WERI-Rb-1 (cell line): ENCODE results near the gene FGF23.

ENCODE experiments used
- DNase-seq: peaks from one replicate; pipeline ENCODE4 v3.0.0-alpha.2; 2020
- H3K27ac ChIP-seq: fragments of 250-450 bp; sonication (Bioruptor Pico); 2 replicates; pipeline ENCODE4 v1.5.1; 2020; ENCODE audit warnings: mild to moderate bottlenecking, moderate library complexity
- H3K27me3 ChIP-seq: fragments of 250-450 bp; sonication (Bioruptor Pico); 2 replicates; pipeline ENCODE4 v1.5.1; 2021; ENCODE audit warnings: mild to moderate bottlenecking, low read depth, moderate library complexity; ENCODE audit not compliant: insufficient read depth, severe bottlenecking
- H3K36me3 ChIP-seq: fragments of 250-450 bp; sonication (Bioruptor Pico); 2 replicates; pipeline ENCODE4 v1.5.1; 2020; ENCODE audit warnings: mild to moderate bottlenecking, moderate library complexity
- H3K4me3 ChIP-seq: 2 replicates; pipeline ENCODE4 v1.5.1; 2011; ENCODE audit warnings: low read depth, mild to moderate bottlenecking, control low read depth, low read length
- H3K9me3 ChIP-seq: fragments of 250-450 bp; sonication (Bioruptor Pico); 2 replicates; pipeline ENCODE4 v1.5.1; 2021; ENCODE audit warnings: mild to moderate bottlenecking, moderate library complexity; ENCODE audit not compliant: severe bottlenecking
- TF ChIP-seq, protein P1 (sequence below): IDR thresholded peaks from 2 replicates; pipeline ENCODE4 v1.5.1; 2011; ENCODE audit warnings: low read depth, mild to moderate bottlenecking, control low read depth, inconsistent platforms, low read length

Gene FGF23

DNA sequence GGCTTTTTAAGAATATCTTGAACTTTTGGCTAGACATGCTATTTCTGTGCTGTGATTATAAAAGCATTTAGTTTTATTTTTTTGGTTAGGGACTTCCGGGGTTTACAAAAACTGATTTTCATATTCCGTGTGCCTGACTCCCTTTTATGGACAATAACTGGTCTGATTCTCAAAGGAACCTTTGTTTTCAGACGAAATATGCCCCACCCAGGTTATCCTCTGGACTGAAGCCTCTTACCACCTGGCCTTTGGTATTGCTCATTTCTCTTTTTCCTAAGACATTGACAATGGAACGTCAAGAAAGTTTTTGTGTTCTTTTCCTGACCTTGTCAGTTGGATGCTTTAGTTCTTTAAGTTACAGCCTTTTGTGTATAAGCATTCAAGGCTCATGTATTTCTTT is 47.7 kb downstream of the FGF23 start:
- TF ChIP-seq, protein P1, sequence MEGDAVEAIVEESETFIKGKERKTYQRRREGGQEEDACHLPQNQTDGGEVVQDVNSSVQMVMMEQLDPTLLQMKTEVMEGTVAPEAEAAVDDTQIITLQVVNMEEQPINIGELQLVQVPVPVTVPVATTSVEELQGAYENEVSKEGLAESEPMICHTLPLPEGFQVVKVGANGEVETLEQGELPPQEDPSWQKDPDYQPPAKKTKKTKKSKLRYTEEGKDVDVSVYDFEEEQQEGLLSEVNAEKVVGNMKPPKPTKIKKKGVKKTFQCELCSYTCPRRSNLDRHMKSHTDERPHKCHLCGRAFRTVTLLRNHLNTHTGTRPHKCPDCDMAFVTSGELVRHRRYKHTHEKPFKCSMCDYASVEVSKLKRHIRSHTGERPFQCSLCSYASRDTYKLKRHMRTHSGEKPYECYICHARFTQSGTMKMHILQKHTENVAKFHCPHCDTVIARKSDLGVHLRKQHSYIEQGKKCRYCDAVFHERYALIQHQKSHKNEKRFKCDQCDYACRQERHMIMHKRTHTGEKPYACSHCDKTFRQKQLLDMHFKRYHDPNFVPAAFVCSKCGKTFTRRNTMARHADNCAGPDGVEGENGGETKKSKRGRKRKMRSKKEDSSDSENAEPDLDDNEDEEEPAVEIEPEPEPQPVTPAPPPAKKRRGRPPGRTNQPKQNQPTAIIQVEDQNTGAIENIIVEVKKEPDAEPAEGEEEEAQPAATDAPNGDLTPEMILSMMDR, result no peak
- Histone ChIP-seq H3K9me3 (peaks cover 3% of the 10 kb centered on the region), H3K27me3 (no peaks in the 10 kb centered on the region), H3K4me3 (no peak overlapping the region), H3K36me3 (peaks cover 75% of the 10 kb centered on the region), H3K27ac (peak overlapping the region; percentile 44)
- DNase-seq, result no peak

DNA sequence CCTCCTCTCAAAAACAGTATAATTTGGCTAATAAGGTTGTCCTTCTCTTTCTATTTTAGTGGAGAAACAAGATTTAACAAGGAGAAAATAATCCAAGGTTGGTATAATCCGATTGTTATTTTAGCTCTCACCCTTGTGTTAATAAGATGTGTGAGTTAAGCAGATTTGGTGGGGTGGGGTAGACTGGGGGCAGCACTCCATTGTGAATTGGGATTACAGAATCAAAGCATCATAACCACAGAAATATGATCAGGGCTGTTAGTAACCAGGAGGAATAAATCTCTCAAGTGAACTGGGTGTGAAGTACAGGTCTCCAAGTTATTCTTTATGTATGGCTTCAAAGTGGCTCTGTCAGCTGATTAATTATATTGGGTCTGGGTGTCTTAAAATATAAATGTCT is 48.3 kb downstream of the FGF23 start:
- Histone ChIP-seq H3K27ac (peak overlapping the region; percentile 21), H3K9me3 (peaks cover 3% of the 10 kb centered on the region), H3K36me3 (peaks cover 68% of the 10 kb centered on the region), H3K27me3 (no peaks in the 10 kb centered on the region), H3K4me3 (no peak overlapping the region)
- TF ChIP-seq, protein P1, result no peak
- DNase-seq, result peak; percentile 33

DNA sequence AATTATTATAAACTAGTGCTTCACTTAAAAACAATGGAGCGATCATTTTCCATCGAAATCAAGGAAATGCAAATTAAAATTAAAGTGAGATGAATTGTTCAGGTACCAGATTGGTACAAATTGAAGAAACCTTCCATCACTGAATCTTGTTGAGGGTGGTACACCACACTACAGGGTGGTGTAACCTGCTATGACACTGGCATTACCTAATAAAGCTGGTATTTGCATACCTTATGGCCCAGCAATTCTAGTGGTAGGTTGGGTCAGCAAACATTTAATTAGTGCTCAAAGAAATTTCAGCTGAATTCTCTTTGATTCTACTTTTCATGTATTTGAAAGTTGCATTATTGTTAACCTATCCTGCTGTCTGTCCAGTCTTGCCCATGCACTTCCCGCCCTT is 49.3 kb downstream of the FGF23 start:
- Histone ChIP-seq H3K27me3 (no peaks in the 10 kb centered on the region), H3K9me3 (peaks cover 3% of the 10 kb centered on the region), H3K27ac (peak overlapping the region; percentile 21; the same call in 1 of the 2 replicates), H3K36me3 (peaks cover 66% of the 10 kb centered on the region), H3K4me3 (no peak overlapping the region)
- DNase-seq, result no peak
- TF ChIP-seq, protein P1, result no peak

DNA sequence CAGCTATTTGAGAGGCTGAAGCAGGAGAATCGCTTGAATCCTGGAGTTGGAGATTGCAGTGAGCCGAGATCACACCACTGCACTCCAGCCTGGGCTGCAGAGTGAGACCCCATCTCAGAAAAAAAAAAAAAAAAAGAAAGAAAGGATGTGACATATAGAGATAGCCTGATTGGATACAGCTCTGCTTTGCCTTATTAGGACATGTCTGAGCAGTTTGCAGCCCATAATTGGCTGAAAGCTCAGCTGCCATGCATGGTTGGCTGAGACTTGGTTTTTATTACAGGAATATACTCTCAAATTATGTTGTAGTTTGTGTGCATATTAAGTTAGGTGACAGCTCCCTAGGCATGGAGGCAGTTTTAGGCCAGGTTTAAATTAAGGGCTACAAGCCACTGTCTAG is 52.2 kb downstream of the FGF23 start:
- Histone ChIP-seq H3K9me3 (no peaks in the 10 kb centered on the region), H3K36me3 (peaks cover 55% of the 10 kb centered on the region), H3K4me3 (no peak overlapping the region), H3K27ac (no peak overlapping the region), H3K27me3 (no peaks in the 10 kb centered on the region)
- DNase-seq, result no peak
- TF ChIP-seq, protein P1, result no peak

DNA sequence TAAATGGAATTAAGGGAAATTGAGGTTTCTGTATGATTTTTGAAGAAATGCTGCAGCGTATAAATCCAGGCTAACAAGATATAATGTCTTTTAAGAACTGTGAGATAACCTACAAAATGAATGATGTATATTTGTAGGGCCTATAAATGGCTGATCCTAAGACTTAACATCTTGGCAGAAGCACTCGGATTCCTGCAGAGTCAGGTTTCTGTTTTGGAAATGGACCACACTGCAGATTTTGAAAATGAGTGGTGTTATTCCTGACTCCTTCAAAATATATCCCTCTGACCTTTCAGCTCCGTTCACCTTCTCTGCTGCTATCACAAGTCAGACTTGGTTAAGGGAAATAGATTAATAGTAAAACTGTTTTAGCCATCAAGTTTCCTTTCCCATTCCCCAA is 53.5 kb downstream of the FGF23 start:
- Histone ChIP-seq H3K36me3 (peaks cover 47% of the 10 kb centered on the region), H3K27ac (no peak overlapping the region), H3K27me3 (no peaks in the 10 kb centered on the region), H3K9me3 (no peaks in the 10 kb centered on the region), H3K4me3 (no peak overlapping the region)
- TF ChIP-seq, protein P1, result no peak
- no peak for DNase-seq

DNA sequence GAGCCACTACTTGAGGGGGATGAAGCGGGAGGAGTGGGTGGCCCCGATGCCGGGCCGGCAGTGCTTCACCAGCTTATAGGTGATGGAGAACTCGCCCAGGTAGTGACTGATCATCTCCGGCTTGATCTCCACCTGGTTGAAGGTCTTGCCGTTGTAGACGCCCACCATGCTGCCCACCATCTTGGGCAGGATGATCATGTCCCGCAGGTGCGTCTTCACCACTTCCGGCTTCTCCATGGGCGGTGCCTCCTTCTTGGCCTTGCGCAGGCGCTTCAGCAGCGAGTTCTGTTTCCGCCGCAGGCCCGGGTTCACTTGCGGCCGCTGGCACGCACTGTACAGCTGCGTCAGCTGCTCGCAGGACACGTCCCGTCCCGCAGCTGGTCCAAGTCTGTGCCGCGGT is 55.1 kb downstream of the FGF23 start:
- TF ChIP-seq, protein P1, result no peak
- peaks cover 41% of the 10 kb centered on the region for H3K36me3 ChIP-seq

More for the DNA sequence above, 55.1 kb downstream of the FGF23 start:
- DNase-seq, result no peak
- Histone ChIP-seq H3K4me3 (no peak overlapping the region), H3K27ac (no peak overlapping the region), H3K27me3 (no peaks in the 10 kb centered on the region), H3K9me3 (no peaks in the 10 kb centered on the region)
